BLaER1 treated with 17β-estradiol and CSF1 and Interleukin-3, amounts not matched to agents 10 nM and 100 nM (cell line): Measurements from ENCODE around the gene PLXNA3.

ENCODE experiments used
- H3K27ac ChIP-seq, 11 experiments: shearing (Covaris generic); formaldehyde crosslinking; 2 replicates each; pipeline ENCODE4 v1.8.1; 2022
- H3K27me3 ChIP-seq, 11 experiments: shearing (Covaris generic); formaldehyde crosslinking; 2 replicates each; pipeline ENCODE4 v1.8.1; 2022
- H3K36me3 ChIP-seq, 11 experiments: shearing (Covaris generic); formaldehyde crosslinking; 2 replicates each; pipeline ENCODE4 v1.8.1; 2022
- H3K4me1 ChIP-seq, 10 experiments: shearing (Covaris generic); formaldehyde crosslinking; 2 replicates each; pipeline ENCODE4 v1.8.1; 2022
- H3K4me2 ChIP-seq, 11 experiments: shearing (Covaris generic); formaldehyde crosslinking; 2 replicates each; pipeline ENCODE4 v1.8.1; 2022
- H3K4me3 ChIP-seq, 10 experiments: shearing (Covaris generic); formaldehyde crosslinking; 2 replicates each; pipeline ENCODE4 v1.8.1; 2022
- H3K9ac ChIP-seq, 11 experiments: shearing (Covaris generic); formaldehyde crosslinking; 2 replicates each; pipeline ENCODE4 v1.8.1; 2022
- H3K9me3 ChIP-seq, 11 experiments: shearing (Covaris generic); formaldehyde crosslinking; replicated peaks in 1 of 11; 2 replicates each; pipeline ENCODE4 v1.8.1; 2022
- H4K20me1 ChIP-seq, 11 experiments: shearing (Covaris generic); formaldehyde crosslinking; 2 replicates each; pipeline ENCODE4 v1.8.1; 2022
- Cebpa-rat ChIP-seq, 11 experiments: shearing (Covaris generic); IDR thresholded peaks; 2 replicates each; pipeline ENCODE4 v1.8.1; 2022

Gene PLXNA3

DNA sequence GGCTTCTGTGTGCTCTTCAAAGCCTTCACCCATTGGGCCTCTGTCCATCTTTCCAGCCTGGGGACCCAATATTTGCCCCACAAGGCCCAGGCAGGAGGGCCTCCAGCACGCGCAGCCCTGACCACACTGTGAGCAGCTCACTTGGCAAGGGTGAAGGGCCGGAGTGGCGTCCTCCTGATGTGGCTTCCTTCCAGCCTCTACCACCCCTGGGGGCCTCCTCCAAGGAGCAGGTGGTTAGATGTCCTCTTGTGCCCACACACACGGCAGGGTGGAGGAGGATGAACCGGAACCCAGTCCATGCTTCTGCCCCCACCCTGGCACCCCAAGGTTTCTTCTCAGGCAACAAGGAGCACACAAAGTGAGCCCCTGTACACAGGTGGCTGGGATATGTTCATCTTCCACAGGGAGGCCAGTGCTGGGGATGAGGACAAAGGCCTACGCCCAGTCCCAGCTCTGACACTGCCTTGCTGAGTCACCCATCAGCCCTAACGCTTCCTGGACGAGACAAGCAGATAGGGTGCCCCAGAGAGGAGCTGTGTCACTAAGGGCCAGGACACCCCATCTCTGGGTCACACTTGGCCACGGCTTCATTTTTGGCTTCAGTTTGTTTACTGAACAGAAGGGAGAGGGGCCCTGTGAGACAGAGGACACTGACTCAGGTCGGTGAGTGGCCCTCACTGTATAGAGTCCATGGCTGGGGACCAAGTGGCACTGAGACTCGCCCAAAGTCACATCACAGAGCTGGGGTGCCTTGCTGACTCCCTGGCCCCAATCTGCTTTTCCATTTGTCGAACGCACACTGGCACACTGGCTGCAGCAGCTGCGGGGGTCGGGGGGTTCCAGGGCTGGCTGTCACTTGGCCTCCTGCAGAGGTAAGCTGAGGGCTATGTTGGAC is 26.4 kb downstream of the PLXNA3 start:
- H3K36me3 ChIP-seq = peaks cover 0 to 31% (median 16%) of the 10 kb centered on the region in 11 experiments; a peak in 14 of 22 replicates
- peaks cover 0 to 38% (median 23%) of the 10 kb centered on the region in 11 experiments; a peak in 14 of 22 replicates for H3K9me3 ChIP-seq
- H3K4me2 ChIP-seq = peak overlapping the region; percentile 70 to 89 (median 81)
- peak overlapping the region; percentile 73 to 91 (median 84); a peak in 19 of 22 replicates for H3K9ac ChIP-seq
- H3K27me3 ChIP-seq = peaks cover 42 to 62% (median 51%) of the 10 kb centered on the region in 11 experiments
- peaks cover 0 to 43% (median 14%) of the 10 kb centered on the region in 11 experiments; a peak in 11 of 22 replicates for H4K20me1 ChIP-seq
- H3K4me3 ChIP-seq = peak overlapping the region in 9 of 10 experiments; percentile 71 to 84 (median 77); a peak in 16 of 20 replicates
- H3K4me1 ChIP-seq = peaks cover 60 to 72% (median 67%) of the 10 kb centered on the region in 10 experiments
- TF ChIP-seq Cebpa-rat (IDR thresholded peaks at IDR 0.05) = no peak
- peak overlapping the region in 10 of 11 experiments; percentile 24 to 88 (median 57); a peak in 15 of 22 replicates for H3K27ac ChIP-seq

DNA sequence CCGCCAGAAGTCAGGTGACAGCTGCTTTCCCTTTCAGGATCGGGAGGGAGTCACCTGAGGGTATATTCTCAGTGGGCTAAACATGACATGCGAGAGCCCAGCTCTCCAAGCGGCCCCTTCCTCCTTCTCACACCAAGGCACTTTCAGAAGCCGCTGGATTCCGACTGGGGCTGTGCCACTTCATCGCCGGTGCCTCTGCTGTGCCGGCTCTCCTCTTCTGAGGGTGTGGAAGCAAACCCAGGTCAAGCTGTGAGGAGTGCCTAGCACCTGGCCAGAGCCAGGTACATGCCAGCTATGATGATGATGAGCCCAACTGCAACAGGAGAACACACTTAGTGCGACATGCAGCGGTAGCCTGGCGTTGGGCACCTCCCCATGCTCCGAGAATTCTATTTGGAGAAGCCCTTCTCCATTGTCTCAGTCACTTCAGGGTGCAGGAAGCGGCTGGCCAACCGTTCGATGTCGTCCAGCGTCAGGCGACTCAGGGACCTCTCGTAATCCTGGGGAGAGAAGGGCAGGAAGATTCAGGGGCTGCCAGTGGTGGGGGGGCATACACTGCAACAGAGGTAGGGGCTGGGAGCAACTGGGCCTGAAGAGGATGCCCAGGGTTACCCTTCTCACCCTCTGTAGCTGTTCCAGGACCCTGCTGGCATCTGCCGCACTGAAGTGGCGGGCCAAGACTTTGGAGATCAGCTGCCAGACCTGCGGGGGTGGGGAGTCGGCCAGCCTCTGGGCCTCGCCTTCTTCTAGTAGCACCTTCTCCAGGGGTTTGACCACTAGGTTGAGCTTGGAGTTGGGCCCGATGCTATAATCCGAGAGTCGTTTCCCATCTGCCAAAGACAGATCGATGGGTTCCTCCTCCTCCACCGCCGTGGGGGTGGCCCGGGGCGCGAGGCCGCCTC is 27.3 kb downstream of the PLXNA3 start:
- Histone ChIP-seq H4K20me1 (peaks cover 0 to 43% (median 14%) of the 10 kb centered on the region in 11 experiments; a peak in 11 of 22 replicates), H3K4me2 (peak overlapping the region; percentile 70 to 89 (median 81)), H3K9ac (peak overlapping the region; percentile 73 to 91 (median 84)), H3K27ac (peak overlapping the region in 10 of 11 experiments; percentile 46 to 88 (median 82); a peak in 20 of 22 replicates), H3K4me1 (peaks cover 54 to 71% (median 64%) of the 10 kb centered on the region in 10 experiments), H3K27me3 (peaks cover 38 to 54% (median 45%) of the 10 kb centered on the region in 11 experiments), H3K4me3 (peak overlapping the region; percentile 71 to 84 (median 77)), H3K36me3 (peaks cover 0 to 31% (median 16%) of the 10 kb centered on the region in 11 experiments; a peak in 14 of 22 replicates), H3K9me3 (peaks cover 0 to 47% (median 31%) of the 10 kb centered on the region in 11 experiments; a peak in 15 of 22 replicates)
- no peak for TF ChIP-seq Cebpa-rat (IDR thresholded peaks at IDR 0.05)

DNA sequence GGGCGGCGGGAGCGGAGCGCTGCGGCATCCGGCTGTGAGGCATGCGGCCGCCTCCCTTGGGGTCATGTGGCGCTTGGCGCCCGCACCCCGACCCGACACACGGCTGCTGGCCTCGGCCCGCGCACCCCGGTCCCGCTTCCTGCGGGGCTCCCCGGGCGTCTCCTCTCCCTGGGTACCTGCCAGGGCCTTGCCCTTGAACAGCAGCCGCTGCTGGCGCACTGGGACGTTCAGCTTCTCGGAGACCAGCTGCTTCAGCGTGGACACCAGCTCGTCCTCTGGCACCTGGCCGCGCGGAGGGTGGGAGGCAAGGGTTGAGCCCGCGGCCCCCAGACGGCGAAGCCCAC is 27.9 kb downstream of the PLXNA3 start:
- no peak for TF ChIP-seq Cebpa-rat (IDR thresholded peaks at IDR 0.05)
- peak overlapping the region; percentile 70 to 89 (median 81) for H3K4me2 ChIP-seq
- peaks cover 32 to 48% (median 38%) of the 10 kb centered on the region in 11 experiments for H3K27me3 ChIP-seq
- H4K20me1 ChIP-seq = peaks cover 0 to 43% (median 14%) of the 10 kb centered on the region in 11 experiments; a peak in 11 of 22 replicates
- peaks cover 0 to 31% (median 16%) of the 10 kb centered on the region in 11 experiments; a peak in 14 of 22 replicates for H3K36me3 ChIP-seq
- H3K9me3 ChIP-seq = peaks cover 0 to 50% (median 31%) of the 10 kb centered on the region in 11 experiments; a peak in 15 of 22 replicates
- peak overlapping the region; percentile 71 to 84 (median 77) for H3K4me3 ChIP-seq
- H3K27ac ChIP-seq = peak overlapping the region; percentile 44 to 88 (median 82)
- H3K9ac ChIP-seq = peak overlapping the region; percentile 73 to 91 (median 84)
- peaks cover 53 to 68% (median 63%) of the 10 kb centered on the region in 10 experiments for H3K4me1 ChIP-seq

DNA sequence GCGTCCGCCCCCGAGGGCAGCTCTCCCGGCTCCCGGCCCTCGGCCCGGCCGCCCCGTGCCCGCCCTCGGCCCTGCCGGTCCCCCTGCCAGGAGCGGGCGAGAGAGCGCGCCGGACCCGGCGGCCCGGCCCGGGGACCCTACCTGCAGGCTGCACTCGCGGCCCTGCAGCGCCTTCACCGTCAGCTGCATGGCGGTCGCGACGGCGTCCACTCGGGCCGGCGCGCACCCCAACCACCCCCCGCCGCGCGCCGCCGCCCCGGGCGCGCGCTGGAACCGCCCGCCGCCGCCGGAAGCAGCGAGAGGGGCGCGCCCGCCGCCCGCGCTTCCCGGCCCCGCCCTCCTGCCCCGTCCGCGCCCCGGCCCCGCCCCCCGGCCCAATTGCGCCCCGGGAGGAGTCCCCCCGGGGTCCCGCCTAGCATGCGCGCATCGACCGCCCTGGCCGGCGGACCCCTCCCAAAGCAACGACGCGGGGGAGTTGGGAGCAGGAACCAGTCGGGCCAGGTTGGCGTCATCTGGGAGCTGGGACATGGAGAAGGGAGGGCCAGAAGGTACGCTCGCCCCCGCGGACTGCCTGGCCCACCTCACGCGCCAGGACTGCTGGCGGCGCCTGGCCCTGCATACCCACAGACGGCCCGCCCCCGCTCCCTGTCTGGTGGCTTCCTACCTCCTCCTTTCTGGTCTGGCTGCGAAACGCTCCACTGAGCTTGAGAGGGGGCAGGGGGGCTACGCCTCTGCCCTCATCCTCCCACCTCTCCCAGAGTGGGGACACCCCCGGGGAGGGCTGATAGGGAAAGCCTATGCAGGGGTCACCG is 28.5 kb downstream of the PLXNA3 start, which contains the start of gene UBL4A:
Gene UBL4A (minus strand): TSS at position 220 of the 812 bp plus-strand sequence. CDS start 31 bp downstream, at position 189.
- Histone ChIP-seq H3K9me3 (peaks cover 0 to 56% (median 31%) of the 10 kb centered on the region in 11 experiments; a peak in 15 of 22 replicates), H3K4me3 (peak within 1 kb of the TSS; percentile 71 to 84 (median 77)), H3K4me2 (peak within 1 kb of the TSS; percentile 75 to 89 (median 81)), H4K20me1 (peaks cover 0 to 43% (median 14%) of the 10 kb centered on the region in 11 experiments; a peak in 11 of 22 replicates), H3K9ac (peak within 1 kb of the TSS; percentile 73 to 91 (median 84)), H3K27ac (peak within 1 kb of the TSS; percentile 44 to 88 (median 82)), H3K27me3 (peaks cover 26 to 42% (median 38%) of the 10 kb centered on the region in 11 experiments), H3K36me3 (peaks cover 0 to 31% (median 16%) of the 10 kb centered on the region in 11 experiments; a peak in 14 of 22 replicates), H3K4me1 (peaks cover 51 to 73% (median 68%) of the 10 kb centered on the region in 10 experiments)
- TF ChIP-seq Cebpa-rat (IDR thresholded peaks at IDR 0.05) = no peak

DNA sequence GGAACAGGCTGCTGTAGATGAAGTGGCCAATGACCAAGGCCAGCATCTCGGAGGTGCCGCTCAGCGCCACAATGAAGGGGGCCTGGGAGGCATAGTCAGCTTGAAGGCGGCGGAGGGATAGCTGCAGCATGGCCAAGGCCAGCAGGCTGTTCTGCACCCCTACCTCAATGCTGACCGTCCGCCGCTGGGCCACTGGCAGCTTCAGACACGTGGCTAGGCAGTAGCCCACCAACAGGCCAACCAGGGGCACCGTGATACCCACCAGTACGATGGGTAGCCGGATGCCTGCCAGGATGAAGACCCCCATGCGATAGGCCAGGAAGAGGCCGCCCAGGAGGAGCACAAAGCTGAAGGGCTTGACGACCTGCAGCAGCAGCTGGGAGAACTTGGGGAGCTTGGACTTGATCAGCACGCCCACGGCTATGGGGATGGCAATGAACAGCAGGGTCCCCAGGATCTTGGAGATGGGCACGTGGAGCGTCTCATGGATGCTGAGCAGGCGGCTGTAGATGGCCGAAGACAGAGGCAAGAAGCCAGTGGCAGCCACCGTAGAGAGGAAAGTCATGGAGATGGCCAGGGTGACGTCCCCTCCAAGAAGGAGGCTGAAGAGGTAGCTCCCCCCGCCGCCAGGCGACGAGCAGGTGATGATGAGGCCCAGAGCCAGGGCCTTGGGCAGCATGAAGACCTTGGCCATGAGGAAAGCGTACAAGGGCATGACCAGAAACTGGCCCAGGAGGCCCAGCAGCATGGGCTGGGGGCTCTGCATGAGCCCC is 29.6 kb downstream of the PLXNA3 start:
- H3K4me3 ChIP-seq = peak overlapping the region in 2 of 10 experiments; percentile 80 to 81; a peak in 2 of 20 replicates
- peaks cover 0 to 41% (median 14%) of the 10 kb centered on the region in 11 experiments; a peak in 11 of 22 replicates for H4K20me1 ChIP-seq
- no peak for TF ChIP-seq Cebpa-rat (IDR thresholded peaks at IDR 0.05)
- H3K9me3 ChIP-seq = peaks cover 0 to 58% (median 31%) of the 10 kb centered on the region in 11 experiments; a peak in 15 of 22 replicates
- peak overlapping the region; percentile 63 to 89 (median 76); a peak in 20 of 22 replicates for H3K4me2 ChIP-seq
- peaks cover 16 to 41% (median 34%) of the 10 kb centered on the region in 11 experiments; a peak in 21 of 22 replicates for H3K27me3 ChIP-seq
- H3K27ac ChIP-seq = peak overlapping the region in 2 of 11 experiments; percentile 62 to 86; a peak in 6 of 22 replicates
- peaks cover 0 to 31% (median 16%) of the 10 kb centered on the region in 11 experiments; a peak in 14 of 22 replicates for H3K36me3 ChIP-seq
- peak overlapping the region in 4 of 11 experiments; percentile 84 to 91 (median 87); a peak in 4 of 22 replicates for H3K9ac ChIP-seq
- peaks cover 48 to 67% (median 60%) of the 10 kb centered on the region in 10 experiments for H3K4me1 ChIP-seq

DNA sequence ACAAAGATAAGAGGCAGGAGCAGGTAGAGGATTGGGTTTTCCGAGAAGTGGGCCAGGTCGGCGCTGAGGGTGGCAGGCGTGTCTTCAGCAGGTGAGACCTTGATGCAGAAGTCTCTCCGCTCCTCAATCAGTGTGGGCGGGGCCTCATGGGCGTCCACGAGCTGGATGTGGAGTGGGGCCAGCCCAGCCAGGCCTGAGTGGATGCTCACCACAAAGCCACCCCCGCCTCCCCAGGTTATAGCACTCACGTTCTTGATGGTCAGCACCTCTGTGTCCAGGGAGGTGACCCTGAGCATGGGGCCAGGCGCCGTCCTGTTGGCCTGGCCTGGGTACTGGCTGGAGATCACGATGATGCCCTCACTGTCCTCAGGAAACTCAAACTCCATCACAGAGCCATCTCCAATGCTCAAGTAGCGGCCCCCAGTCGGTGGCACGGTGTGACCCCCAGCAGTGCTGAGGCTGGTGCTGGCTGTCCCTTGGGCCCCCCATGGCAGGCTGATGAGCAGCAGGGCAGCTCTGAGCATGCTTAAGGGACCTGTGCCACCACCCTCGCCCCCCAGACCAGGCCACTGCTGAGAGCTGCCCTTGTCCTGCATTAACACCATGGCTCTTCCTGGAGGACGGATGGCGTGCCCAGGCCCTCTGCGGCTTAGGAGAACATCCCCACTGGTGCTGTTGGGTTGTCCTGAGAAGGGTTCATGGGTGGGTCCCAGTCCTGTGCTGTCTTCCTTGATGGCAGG is 30.4 kb downstream of the PLXNA3 start:
- Histone ChIP-seq H3K27me3 (peaks cover 15 to 41% (median 30%) of the 10 kb centered on the region in 11 experiments; a peak in 19 of 22 replicates), H4K20me1 (peaks cover 0 to 33% (median 11%) of the 10 kb centered on the region in 11 experiments; a peak in 11 of 22 replicates), H3K27ac (no peak overlapping the region), H3K9ac (peak overlapping the region in 2 of 11 experiments; percentile 84 to 86; a peak in 1 of 22 replicates), H3K36me3 (peaks cover 0 to 30% (median 16%) of the 10 kb centered on the region in 11 experiments; a peak in 14 of 22 replicates), H3K4me1 (peaks cover 40 to 59% (median 52%) of the 10 kb centered on the region in 10 experiments), H3K4me3 (peak overlapping the region in 1 of 10 experiments; percentile 75; a peak in 1 of 20 replicates), H3K4me2 (peak overlapping the region in 10 of 11 experiments; percentile 77 to 89 (median 82); a peak in 17 of 22 replicates), H3K9me3 (peaks cover 0 to 58% (median 31%) of the 10 kb centered on the region in 11 experiments; a peak in 15 of 22 replicates)
- TF ChIP-seq Cebpa-rat (IDR thresholded peaks at IDR 0.05) = no peak
